SK-N-MC (cell line): Measurements from ENCODE around the gene MPHOSPH9.

Experiments
- DNase-seq: peaks from one replicate; pipeline ENCODE4 v3.0.0-alpha.2; 2011; ENCODE audit warnings: low read depth, low spot score
- H3K27ac ChIP-seq: fragments of 200-600 bp; sonication (generic); 2 replicates; pipeline ENCODE4 v1.5.1; 2016; ENCODE audit warnings: mixed run types
- H3K36me3 ChIP-seq: fragments of 200-600 bp; sonication (generic); 2 replicates; pipeline ENCODE4 v1.6.1; 2017; ENCODE audit warnings: antibody characterized with exemption, low read length, mixed read lengths; ENCODE audit not compliant: insufficient read depth
- H3K4me3 ChIP-seq: fragments of 200-600 bp; sonication (generic); 2 replicates; pipeline ENCODE4 v1.5.1; 2016
- H3K9ac ChIP-seq: fragments of 200-600 bp; sonication (generic); 2 replicates; pipeline ENCODE4 v1.8.0; 2017; ENCODE audit warnings: mixed run types, mixed read lengths; ENCODE audit not compliant: insufficient read length
- H3K9me3 ChIP-seq: fragments of 200-600 bp; sonication (generic); 2 replicates; pipeline ENCODE4 v1.6.1; 2017; ENCODE audit warnings: low read depth, mild to moderate bottlenecking, antibody characterized with exemption, low read length, moderate library complexity, mixed read lengths
- EZH2 ChIP-seq: fragments of 200-600 bp; sonication (generic); IDR thresholded peaks from one replicate; pipeline ENCODE4 v1.6.1; 2017; ENCODE audit warnings: antibody characterized with exemption
- FOXP2 ChIP-seq: optimal IDR thresholded peaks from 2 replicates; pipeline ENCODE3; 2011; ENCODE audit warnings: mild to moderate bottlenecking, moderate library complexity; ENCODE audit not compliant: insufficient read depth; ENCODE audit errors: extremely low read length, control extremely low read depth
- POLR2AphosphoS5 ChIP-seq: IDR thresholded peaks from 2 replicates; pipeline ENCODE4 v1.6.1; 2012; ENCODE audit warnings: mild to moderate bottlenecking, low read depth, low read length, borderline replicate concordance

The MPHOSPH9 gene

DNA sequence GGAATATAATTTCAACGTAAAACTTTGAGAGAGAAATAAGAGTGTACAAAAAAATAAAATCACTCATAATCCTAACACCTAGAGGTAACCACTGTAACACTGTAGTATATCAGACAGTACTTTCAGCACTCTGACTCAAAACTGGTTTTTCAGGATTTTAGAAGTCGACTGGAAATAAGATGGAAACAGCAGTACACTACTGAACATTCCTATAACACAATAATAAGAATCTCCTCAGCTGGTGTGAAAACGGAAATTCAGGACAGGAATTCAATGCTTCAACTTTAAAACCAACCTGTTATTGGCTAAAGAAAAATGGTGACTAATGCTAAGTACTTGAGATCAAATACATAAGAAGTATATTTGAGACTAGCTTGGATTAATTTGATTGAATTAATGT lies 69.7 kb downstream of the MPHOSPH9 start:
- no peaks in the 10 kb centered on the region for H3K9me3 ChIP-seq
- no peak overlapping the region for H3K4me3 ChIP-seq
- no peak overlapping the region for H3K27ac ChIP-seq
- no peak for TF ChIP-seq POLR2AphosphoS5
- TF ChIP-seq FOXP2: no peak
- no peak for TF ChIP-seq EZH2
- DNase-seq: no peak
- H3K9ac ChIP-seq: no peak overlapping the region
- peaks cover 65% of the 10 kb centered on the region for H3K36me3 ChIP-seq

DNA sequence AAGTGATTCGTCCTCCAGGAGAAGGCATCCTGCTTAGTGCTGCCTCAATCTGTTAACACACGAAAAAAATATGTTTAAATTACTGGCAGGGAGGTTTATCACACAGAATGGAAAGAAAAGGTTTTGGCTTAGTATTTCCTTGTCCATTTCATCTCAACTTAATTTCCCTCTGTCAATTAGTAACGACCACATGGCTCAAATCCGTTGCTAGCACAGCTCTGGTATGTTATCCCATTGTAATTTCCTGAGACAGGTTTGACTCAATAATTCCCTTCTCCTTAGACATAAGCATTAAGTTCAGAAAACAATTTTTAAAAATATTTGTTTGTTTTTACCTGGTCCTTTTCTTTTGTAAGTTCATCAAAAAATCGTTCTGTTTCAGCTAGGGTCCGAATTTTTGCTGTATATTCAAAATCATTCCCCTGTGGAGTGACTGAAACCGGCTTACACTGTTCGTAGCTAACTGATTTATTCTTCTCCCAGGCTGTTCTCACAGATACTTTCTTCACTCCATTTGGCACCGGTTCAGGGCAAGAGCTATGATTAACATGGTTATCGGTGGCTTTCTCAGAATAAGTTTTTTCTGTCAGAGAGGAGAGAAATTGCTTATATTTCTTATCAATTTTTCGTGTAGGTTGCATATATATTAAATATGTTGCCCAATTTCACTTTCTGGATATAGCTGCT lies 72.0 kb downstream of the MPHOSPH9 start:
- H3K27ac ChIP-seq: no peak overlapping the region
- peaks cover 64% of the 10 kb centered on the region for H3K36me3 ChIP-seq
- DNase-seq: no peak
- TF ChIP-seq FOXP2: no peak
- TF ChIP-seq EZH2: no peak
- TF ChIP-seq POLR2AphosphoS5: no peak
- no peak overlapping the region for H3K4me3 ChIP-seq
- H3K9me3 ChIP-seq: no peaks in the 10 kb centered on the region
- peak overlapping the region; percentile 23 for H3K9ac ChIP-seq

DNA sequence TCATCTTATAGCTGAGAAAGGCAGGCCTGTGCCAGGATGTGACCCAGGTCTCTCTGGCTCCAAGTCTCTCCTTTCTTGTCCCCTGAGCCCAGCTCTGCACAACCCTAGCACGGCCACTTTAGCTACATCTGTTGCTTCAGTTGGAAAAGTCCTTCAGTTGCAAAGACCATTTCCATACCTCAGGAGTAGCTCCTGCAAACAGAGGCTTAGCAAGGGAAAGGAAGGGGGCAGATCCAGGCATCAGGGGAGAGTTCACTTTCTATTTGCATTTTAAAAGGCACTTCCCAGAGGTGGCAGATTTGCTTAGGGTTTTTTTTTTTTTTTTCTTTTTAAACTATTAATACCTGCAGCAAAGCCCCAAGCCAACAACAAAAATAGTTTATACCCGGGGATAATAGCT lies 79.0 kb downstream of the MPHOSPH9 start:
- no peak overlapping the region for H3K27ac ChIP-seq
- H3K4me3 ChIP-seq: no peak overlapping the region
- peaks cover 21% of the 10 kb centered on the region; the same call in 1 of the 2 replicates for H3K36me3 ChIP-seq
- no peaks in the 10 kb centered on the region for H3K9me3 ChIP-seq
- no peak overlapping the region for H3K9ac ChIP-seq
- DNase-seq: no peak
- TF ChIP-seq EZH2 (no peak), POLR2AphosphoS5 (no peak), FOXP2 (no peak)

DNA sequence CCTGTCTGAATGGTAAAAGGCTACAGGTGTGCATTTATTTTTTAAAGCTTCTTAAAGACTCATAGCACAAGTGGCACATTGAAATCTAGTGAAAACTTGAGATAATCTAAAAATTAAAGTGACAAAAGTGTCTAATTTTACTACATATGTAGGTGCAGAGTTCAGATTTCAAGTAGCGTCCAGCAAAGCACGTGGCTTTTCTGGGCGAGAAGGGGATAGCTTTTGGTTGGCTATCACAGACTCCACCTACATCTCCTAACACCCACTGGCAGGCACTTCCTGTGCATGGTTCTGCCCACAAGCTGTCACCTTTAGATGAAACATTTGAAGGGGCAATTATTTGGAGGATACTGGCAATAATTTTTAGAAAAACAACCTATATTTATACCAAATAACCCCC lies 80.1 kb downstream of the MPHOSPH9 start:
- Histone ChIP-seq H3K4me3 (no peak overlapping the region), H3K36me3 (peaks cover 21% of the 10 kb centered on the region; the same call in 1 of the 2 replicates), H3K9me3 (no peaks in the 10 kb centered on the region), H3K9ac (no peak overlapping the region), H3K27ac (no peak overlapping the region)
- TF ChIP-seq POLR2AphosphoS5 (no peak), FOXP2 (no peak), EZH2 (no peak)
- DNase-seq: no peak

DNA sequence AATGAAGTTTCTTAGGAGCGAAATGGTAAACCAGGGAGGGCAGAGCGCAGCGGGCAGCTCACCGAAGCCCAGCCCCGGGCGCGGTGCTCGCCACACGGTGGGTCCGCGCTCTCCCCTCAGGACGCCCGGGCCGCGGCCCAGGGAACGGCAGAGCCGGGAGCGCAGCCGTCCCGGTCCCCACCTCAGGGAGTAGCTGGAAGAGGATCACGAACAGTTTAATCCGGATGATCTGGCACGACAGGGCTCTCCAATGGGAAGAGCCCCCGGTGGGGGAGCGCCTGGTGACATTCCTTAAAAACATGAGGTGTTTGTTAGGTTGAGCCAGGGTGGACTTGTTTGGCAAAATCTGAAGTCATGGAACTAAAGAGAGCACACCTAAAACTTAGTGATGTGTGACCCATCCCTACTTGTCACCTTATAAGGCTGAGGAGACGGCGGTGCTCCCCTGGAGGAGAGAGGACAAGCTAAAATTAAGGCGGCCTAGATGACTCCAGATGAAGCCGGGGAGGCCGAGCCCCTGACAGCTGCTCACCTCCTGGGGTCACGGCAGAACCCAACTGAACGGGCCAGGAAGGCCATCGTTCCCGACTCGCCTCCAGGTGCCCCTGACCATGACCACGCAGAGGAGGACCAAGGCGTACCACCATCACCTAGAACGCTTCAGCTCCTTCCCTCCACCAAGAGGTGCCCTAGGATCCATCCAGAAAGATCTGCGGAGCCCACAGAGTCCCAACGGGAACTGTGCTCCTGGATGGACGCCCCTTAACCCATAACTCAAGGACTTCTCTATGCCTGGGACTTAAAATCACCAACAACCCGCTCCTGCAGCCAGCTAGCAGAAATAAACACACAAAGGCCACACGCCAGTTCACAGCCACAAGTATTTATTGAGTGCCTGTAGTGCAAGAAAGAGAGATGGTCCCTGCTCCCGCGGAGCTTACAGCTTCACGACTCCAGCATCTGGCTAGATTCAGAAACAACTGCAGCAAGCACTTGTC lies 81.2 kb downstream of the MPHOSPH9 start:
- no peak for DNase-seq
- Histone ChIP-seq H3K36me3 (peaks cover 18% of the 10 kb centered on the region; the same call in 1 of the 2 replicates), H3K9ac (peak overlapping the region; percentile 73), H3K27ac (no peak overlapping the region), H3K4me3 (peak overlapping the region; percentile 82), H3K9me3 (no peaks in the 10 kb centered on the region)
- TF ChIP-seq EZH2 (no peak), POLR2AphosphoS5 (peak; percentile 27; the same call in 1 of the 2 replicates)

- Histone ChIP-seq H3K9me3 (no peaks in the 10 kb centered on the region), H3K4me3 (peak within 1 kb of the TSS; percentile 82), H3K27ac (no peak within 1 kb of the TSS), H3K9ac (peak within 1 kb of the TSS; percentile 73), H3K36me3 (peaks cover 12% of the 10 kb centered on the region; the same call in 1 of the 2 replicates)
- no peak for DNase-seq
- TF ChIP-seq FOXP2 (no peak), EZH2 (no peak), POLR2AphosphoS5 (no peak)
These were observed 82.0 kb downstream of the MPHOSPH9 start, which contains the start of gene PITPNM2 for GRCh38 chr12:123150744-123151456. PITPNM2 (minus strand) TSS chr12:123151090; CDS start chr12:123034590, 116,500 bp downstream.

DNA sequence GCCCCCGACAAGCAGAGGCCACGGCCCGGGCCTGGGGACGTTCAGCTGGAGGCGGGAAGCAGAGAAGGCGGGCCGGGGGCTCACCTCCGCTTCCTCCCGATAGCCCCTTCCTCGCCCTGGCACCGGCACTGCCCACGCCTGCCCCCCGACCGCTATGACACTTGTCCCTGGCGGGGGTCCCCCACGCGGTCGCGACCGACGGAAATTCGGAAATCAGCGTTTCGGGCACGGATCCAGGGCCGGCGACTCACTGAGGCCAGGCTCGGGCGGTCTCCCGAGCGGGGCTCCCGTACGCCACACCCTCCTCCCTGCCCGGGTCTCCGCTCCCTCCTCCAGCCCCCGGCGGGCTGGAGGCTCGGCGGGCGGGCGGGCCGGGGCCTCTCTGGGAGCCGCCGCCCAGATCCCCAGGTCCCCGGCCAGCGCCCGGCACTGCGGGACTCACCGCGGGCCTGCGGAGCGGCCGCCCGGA lies 82.6 kb downstream of the MPHOSPH9 start:
- H3K27ac ChIP-seq: no peak overlapping the region
- no peaks in the 10 kb centered on the region for H3K9me3 ChIP-seq
- H3K36me3 ChIP-seq: peaks cover 6% of the 10 kb centered on the region; the same call in 1 of the 2 replicates
- H3K4me3 ChIP-seq: peak overlapping the region; percentile 78
- DNase-seq: no peak
- H3K9ac ChIP-seq: peak overlapping the region; percentile 64
- TF ChIP-seq POLR2AphosphoS5 (no peak), FOXP2 (no peak), EZH2 (no peak)
